Measurements from ENCODE around the gene CD177.
"Not testable (repeated sequence)": the region's sequence is repeated elsewhere in the genome, so short reads cannot be mapped to it uniquely, and the experiment has no call there.

CD177 gene

DNA sequence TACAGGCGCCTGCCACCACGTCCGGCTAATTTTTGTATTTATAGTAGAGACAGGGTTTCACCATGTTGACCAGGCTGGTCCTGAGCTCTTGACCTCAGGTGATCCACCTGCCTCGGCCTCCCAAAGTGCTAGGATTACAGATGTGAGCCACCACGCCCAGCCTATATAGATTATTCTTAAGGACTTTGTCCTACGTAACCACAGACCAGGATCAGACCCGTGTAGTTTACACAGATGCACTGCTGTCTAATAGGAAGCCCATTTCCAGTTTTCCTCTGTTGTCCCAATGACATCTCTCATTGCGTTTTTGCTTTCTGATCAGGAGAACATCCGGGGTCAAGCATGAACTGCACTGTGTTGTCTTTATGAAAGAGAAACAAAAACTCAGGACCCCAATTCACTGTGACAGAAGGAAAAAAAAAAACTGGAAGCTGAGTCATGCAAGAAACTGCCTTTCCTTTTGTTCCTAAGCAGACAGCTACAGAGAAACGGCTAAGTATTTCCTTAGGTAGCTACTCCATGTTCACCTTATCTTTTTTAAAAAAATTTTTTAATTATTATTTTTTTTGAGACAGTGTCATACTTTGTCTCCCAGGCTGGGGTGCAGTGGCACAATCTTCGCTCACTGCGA is 29.2 kb downstream of the CD177 start:
- not testable (repeated sequence) for DNase-seq

DNA sequence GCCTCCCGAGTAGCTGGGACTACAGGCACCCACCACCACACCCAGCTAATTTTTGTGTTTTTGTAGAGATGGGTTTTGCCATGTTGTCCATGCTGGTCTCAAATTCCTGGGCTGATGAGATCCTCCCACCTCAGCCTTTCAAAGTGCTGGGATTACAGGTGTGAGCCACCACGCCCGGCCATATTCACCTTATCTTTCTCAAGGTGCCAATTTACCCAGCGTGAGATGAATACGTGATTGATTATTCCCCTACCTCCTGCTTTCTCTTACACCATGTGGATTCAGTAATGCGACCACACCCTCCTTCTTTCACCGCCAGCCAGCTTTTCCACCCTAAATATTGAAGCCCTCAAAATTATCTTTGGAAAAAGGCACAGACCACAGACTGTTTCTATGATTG is 29.8 kb downstream of the CD177 start:
- DNase-seq, result not testable (repeated sequence)

DNA sequence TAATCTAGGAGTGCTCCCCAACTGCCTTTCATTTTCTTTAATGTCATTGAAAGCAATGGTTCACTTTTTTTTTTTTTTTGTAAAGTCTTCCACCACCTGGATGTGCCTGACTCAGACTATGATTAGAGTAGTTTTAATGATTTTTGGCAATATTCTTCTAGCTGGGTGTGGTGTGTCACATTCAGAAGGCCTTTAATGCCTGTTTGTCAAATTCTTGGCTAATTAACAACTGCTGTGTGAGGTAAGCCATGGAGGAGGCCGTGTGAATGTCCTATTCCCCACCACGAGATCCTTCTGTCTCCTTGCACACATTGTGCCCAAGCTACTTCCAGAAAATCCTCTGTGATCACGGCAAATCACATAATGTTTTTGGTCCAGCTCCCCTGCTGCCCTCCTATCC is 30.3 kb downstream of the CD177 start:
- not testable (repeated sequence) for DNase-seq

DNA sequence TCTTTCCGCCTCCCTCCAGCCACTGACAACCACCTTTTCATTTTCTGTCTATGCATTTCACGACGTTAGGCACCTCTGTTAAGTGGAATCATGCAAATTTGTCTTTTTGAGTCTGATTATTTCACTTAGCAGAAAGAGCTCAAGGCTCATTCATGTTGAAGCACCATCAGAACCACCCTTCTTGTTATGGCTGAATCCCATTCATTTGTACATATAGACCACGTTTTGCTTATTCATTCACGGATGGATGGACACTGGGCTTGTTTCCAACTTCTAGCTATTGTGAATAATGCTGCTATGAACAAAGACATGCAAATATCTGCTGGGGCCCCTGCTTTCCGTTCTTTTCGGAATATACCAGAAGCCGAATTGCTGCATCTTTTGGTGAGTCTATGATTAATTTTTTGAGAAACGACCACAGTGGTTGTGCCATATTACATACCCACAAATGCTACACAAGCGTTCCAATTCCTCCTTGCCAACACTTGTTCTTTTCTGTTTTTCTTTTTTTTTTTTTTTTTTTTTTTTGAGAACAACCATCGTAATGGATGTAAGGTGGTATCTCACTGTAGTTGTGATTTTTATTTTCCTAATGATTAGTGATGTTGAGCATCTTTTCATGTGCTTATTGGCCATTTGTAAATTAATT is 37.5 kb downstream of the CD177 start:
- DNase-seq, result not testable (repeated sequence)

DNA sequence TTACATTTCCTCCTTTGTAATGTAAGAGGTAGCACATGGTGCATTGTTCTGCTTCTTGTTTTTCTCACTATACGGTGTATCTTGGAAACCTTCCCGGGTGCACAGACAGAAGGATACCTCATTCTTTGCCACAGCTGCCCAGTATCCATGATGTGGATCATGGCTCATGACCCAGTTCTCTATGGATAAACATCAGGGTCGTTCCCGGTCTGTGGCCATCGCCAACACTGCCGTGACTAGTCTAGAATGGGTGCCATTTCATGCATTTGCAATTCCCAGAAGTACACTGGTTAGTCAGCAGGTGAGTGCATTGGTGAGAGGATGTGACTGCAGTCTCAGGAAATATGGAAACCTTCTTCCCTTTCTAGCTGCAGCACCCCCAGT is 38.1 kb downstream of the CD177 start:
- not testable (repeated sequence) for DNase-seq

DNA sequence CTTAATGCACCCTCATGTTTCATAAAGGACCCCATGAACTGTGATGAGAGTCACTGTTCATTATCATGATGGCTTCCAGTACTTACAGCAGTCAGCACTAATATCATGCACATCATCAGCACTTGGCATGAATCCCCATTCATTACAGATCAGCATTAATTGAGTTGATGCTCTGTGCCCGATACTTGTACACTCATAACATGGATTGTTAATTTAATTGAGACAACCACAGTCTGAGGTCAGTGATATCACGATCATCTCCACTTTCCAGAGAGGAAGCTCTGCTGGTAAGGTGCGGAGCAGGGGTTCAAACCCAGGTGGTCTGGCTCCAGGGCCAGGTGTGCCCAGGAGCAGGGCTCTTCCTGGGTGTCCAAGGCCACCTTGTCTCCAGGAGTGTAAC is 40.0 kb downstream of the CD177 start:
- not testable (repeated sequence) for DNase-seq

DNA sequence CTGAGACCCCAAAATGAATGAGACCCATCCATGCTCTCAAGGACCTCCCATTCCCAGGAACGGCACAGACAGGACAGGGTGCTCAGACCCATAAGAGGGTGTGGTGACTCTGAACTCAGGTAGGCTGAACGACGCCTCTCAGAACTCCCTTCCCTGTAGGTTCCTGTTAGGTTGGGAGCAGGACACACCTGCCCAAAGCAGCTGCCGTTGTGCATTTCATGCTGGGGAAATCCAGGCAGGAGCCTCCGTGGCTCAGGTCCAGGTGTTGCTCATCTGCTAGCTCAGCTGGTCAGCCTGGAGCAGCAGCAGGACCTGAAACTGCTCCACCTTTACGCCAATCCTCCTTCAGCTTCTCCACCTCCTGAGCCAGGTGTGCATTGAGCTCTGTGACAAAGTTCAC is 42.1 kb downstream of the CD177 start:
- no peak for DNase-seq

DNA sequence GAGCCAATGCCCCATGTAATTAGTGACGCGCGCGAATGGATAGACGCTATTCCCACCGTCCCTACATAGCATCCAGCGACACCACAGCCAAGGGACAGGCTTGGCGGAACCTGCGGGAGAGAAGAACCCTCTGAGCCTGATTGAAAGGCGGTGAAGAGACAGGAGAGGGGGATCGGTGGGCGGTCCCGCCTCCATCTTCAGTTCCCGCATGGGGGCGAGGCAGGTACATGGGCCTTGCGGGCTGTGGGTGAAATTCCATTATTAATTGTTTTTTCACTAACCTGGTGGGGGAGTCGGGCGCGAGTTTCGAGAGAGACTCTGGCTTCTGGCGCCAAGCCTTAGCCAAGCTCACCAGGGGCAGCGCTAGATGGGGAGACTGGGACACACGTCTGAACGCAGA is 52.8 kb downstream of the CD177 start:
- DNase-seq, result no peak

DNA sequence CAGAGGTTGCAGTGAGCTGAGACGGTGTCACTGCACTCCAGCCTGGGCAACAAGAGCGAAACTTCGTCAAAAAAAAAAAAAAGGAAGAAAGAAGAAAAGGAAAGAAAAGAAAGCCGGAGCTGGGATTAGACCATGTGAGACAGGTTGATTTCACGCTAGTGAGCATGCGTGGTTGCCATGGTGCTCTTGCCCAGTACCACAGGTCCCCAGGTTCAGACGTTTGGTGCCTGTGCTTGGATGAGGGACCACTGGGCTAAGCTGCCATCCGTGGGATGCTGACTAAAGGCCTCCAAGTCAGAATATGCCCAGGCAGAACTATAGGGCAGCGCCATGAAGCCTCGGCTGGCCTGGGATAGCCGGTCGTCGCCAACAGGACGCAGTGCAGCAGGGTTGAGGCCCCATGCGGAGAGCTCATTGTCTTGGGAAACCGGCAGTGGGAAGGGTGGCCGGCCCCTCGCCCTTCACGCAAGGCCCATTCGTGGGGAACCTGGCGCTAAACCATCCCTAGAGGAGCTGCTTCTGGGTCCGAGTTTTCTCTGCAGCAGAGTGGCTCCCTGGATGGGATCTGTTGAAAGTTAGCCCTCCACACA is 54.0 kb downstream of the CD177 start:
- no peak for DNase-seq

DNA sequence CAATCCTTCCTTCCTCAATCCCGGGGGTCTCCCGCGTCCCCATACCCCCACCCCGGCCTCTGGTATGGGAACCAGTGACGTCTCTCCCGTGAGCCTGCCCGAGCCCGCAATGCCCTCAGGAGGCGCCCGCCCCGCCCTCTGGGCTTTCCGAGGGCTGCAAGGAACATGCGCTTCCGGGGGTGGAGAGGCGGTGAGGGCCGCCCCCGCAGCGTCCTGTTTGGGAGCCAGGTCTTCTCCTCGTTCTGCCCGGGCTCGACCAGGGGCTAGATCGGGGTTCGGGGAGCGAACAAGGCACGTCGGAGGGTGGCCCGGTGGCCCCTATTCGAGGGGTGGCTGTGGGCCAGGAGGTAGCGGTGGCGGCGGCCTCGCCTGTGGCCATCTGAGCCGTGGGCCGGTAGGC is 54.6 kb downstream of the CD177 start:
- no peak for DNase-seq

DNA sequence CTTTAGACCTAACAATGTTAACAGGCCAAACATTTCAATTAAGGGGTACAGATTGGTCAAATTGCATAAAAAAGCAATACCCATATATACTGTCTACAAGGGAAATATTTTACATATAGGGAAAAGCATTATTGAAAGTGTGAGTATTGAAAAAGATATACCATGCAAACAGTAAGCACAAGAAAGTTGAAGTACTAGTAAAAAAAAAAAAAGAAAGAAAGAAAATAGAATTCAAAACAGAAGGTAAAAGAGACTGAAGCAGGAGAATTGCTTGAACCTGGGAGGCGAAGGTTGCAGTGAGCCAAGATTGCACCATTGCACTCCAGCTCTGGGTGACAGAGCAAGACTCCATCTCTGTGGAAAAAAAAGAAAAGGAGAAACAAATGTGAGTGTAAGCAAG is 55.9 kb downstream of the CD177 start:
- no peak for DNase-seq

DNA sequence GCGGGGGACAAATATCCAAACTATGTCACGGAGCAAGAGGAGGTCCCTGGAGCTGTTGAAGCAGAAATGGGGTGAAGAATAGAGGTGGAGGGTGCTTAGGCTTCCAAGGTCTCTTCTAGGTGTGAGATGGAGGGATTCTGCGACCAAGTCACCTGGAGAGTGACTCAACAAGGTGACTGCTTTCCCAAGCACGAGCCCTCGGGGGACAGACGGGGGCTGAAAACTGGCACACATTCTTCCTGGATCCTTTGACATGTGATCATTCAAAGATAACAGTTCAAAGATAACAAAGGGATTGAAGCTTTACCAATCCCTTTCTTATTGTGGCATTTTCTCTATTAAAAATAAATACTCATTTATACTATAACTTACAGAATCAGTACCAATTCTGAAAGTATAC is 59.0 kb downstream of the CD177 start:
- DNase-seq, result no peak
